Vagina (tissue), 2 donors: ENCODE results near the gene AMY2B.
"Not testable (repeated sequence)": the region's sequence is repeated elsewhere in the genome, so short reads cannot be mapped to it uniquely, and the experiment has no call there.

ENCODE experiments used
- POLR2A ChIP-seq, 2 donors: fragments of 450-650 bp; IDR thresholded peaks; one replicate each; pipeline ENCODE4 v1.6.1; 2017; ENCODE audit warnings: antibody characterized with exemption in 2 of 2, mild to moderate bottlenecking in 2 of 2, moderate library complexity in 2 of 2
- TF ChIP-seq, protein P1 (sequence below), 3 experiments: fragments of 450-650 bp in 2 of 3; fragments of 200-600 bp in 1 of 3; sonication (generic) in 1 of 3; IDR thresholded peaks; one replicate each; pipeline ENCODE4 v1.5.1; 2017 to 2019; ENCODE audit warnings: antibody characterized with exemption in 3 of 3, mild to moderate bottlenecking in 2 of 3, moderate library complexity in 2 of 3

DNA sequence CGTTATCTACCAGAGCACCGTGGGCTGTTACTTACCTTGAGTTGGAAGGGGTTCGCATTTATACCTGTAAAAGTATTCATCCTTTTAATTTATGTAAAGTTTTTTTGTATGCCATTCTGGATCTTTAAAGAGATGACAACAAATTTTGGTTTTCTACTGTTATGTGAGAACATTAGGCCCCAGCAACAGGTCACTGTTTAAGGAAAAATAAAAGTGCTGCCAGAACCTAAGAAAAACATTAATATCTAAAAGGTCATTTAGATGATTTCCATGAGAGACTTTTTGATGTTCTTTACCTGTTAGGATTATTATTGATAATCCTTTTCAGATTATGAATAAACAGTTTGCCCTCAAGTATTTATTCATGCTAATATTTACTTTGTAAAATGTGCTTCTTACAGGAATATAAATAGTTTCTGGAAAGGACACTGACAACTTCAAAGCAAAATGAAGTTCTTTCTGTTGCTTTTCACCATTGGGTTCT lies 45.6 kb downstream of the AMY2B start, which contains the start of gene AMY2A:
- TF ChIP-seq, protein P1, sequence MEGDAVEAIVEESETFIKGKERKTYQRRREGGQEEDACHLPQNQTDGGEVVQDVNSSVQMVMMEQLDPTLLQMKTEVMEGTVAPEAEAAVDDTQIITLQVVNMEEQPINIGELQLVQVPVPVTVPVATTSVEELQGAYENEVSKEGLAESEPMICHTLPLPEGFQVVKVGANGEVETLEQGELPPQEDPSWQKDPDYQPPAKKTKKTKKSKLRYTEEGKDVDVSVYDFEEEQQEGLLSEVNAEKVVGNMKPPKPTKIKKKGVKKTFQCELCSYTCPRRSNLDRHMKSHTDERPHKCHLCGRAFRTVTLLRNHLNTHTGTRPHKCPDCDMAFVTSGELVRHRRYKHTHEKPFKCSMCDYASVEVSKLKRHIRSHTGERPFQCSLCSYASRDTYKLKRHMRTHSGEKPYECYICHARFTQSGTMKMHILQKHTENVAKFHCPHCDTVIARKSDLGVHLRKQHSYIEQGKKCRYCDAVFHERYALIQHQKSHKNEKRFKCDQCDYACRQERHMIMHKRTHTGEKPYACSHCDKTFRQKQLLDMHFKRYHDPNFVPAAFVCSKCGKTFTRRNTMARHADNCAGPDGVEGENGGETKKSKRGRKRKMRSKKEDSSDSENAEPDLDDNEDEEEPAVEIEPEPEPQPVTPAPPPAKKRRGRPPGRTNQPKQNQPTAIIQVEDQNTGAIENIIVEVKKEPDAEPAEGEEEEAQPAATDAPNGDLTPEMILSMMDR (IDR thresholded peaks at IDR 0.05), result not testable (repeated sequence)
- TF ChIP-seq POLR2A (IDR thresholded peaks at IDR 0.05), result not testable (repeated sequence)
